ENCODE results near the gene SLC35E3. TPM values are rescaled to one million over a fixed set of nuclear protein-coding genes. Genes with fewer than 3 reads are reported as not detected.

The SLC35E3 gene
- total and polyA plus RNA-seq, 2 experiments from 2014 or later: 5.5 to 13.8 TPM

GRCh38 chr12:68807576-68808387, 61.8 kb downstream of the SLC35E3 start, which contains the start of gene MDM2:
Gene MDM2 (plus strand): TSS chr12:68808177. CDS start chr12:68808478, 301 bp downstream.
- peak; percentile 84 for ATAC-seq
- peaks cover 18% of the 10 kb centered on the region for H3K27me3 Mint-ChIP-seq (ENCODE audit: insufficient read depth, low read depth, poor library complexity)
- H3K9me3 Mint-ChIP-seq: no peaks in the 10 kb centered on the region
- Histone ChIP-seq H3F3A (replicated peaks; ENCODE audit: low read depth) (peaks cover 18% of the 10 kb centered on the region; the same call in 1 of the 2 replicates), H3K27me3 (ENCODE audit: insufficient read depth) (no peaks in the 10 kb centered on the region), H3K4me3 (peak within 1 kb of the TSS; percentile 71), H3K9me2 (ENCODE audit: insufficient read depth) (no peaks in the 10 kb centered on the region), H3K4me1 (ENCODE audit: insufficient read depth) (peaks cover 29% of the 10 kb centered on the region), H3K27ac (ENCODE audit: low read depth) (peak within 1 kb of the TSS; percentile 100), H2AFZ (peak within 1 kb of the TSS; percentile 68), H4K20me1 (replicated peaks; ENCODE audit: insufficient read depth) (peaks cover 15% of the 10 kb centered on the region), H3K4me2 (peak within 1 kb of the TSS; percentile 78), H3K79me2 (replicated peaks; ENCODE audit: insufficient read depth) (peaks cover 40% of the 10 kb centered on the region), H3K36me3 (ENCODE audit: insufficient read depth) (peaks cover 19% of the 10 kb centered on the region)
- DNase-seq (ENCODE audit: low spot score): peak; percentile 95
- peak within 1 kb of the TSS; percentile 97 for H3K4me3 Mint-ChIP-seq
- H3K36me3 Mint-ChIP-seq (ENCODE audit: low read depth): peaks cover 39% of the 10 kb centered on the region
- peak within 1 kb of the TSS; percentile 100 for H3K27ac Mint-ChIP-seq
- TF ChIP-seq CREB1 (CRISPR knock-in tag; IDR thresholded peaks at IDR 0.05; ENCODE audit: low read depth) (peak; percentile 46; the same call in 1 of the 2 replicates), CTCF (conservative IDR thresholded peaks at IDR 0.05; ENCODE audit: low read depth in 2 of 2) (peak; percentile 49 to 72), JUNB (IDR thresholded peaks at IDR 0.05; ENCODE audit: unreplicated experiment) (no peak), EZH2 (IDR thresholded peaks at IDR 0.05; ENCODE audit: low read depth, unreplicated experiment) (no peak), REST (IDR thresholded peaks at IDR 0.05; ENCODE audit: unreplicated experiment) (no peak), ZNF462 (CRISPR knock-in tag; IDR thresholded peaks at IDR 0.05) (no peak), ZNF331 (CRISPR knock-in tag; IDR thresholded peaks at IDR 0.05; ENCODE audit: low read depth) (no peak), EZH2phosphoT487 (IDR thresholded peaks at IDR 0.05; ENCODE audit: unreplicated experiment) (no peak), POLR2AphosphoS5 (IDR thresholded peaks at IDR 0.05; ENCODE audit: low read depth) (peak; percentile 88), NANOG (IDR thresholded peaks at IDR 0.05; ENCODE audit: borderline replicate concordance) (no peak), STAT1 (IDR thresholded peaks at IDR 0.05; ENCODE audit: unreplicated experiment) (no peak), ETS1 (IDR thresholded peaks at IDR 0.05) (peak; percentile 58; the same call in 1 of the 2 replicates), ZNF114 (CRISPR knock-in tag; IDR thresholded peaks at IDR 0.05) (no peak)
- H3K4me1 Mint-ChIP-seq: peaks cover 28% of the 10 kb centered on the region

All from GM23338 (cell line).